HG03108 (cell line): ENCODE data around the gene IGF2BP2.

Experiments
- ATAC-seq: cut with Tn5 transposase; IDR thresholded peaks from one replicate; pipeline ENCODE4 v1.9.1; 2021; ENCODE audit warnings: moderate library complexity; ENCODE audit not compliant: unreplicated experiment

IGF2BP2 gene

GRCh38 chr3:185767002-185767688, 57.7 kb downstream of the IGF2BP2 start:
- no peak for ATAC-seq

- ATAC-seq = no peak
Observed at GRCh38 chr3:185766329-185767001, 58.4 kb downstream of the IGF2BP2 start.

- ATAC-seq = no peak
Observed at GRCh38 chr3:185764980-185765370, 59.9 kb downstream of the IGF2BP2 start.

- ATAC-seq = no peak
Observed at GRCh38 chr3:185764163-185764979, 60.5 kb downstream of the IGF2BP2 start.

GRCh38 chr3:185763347-185764005, 61.4 kb downstream of the IGF2BP2 start:
- no peak for ATAC-seq

GRCh38 chr3:185760550-185760949, 64.3 kb downstream of the IGF2BP2 start:
- no peak for ATAC-seq

GRCh38 chr3:185760088-185760487, 64.8 kb downstream of the IGF2BP2 start:
- no peak for ATAC-seq

GRCh38 chr3:185759512-185759911, 65.3 kb downstream of the IGF2BP2 start:
- ATAC-seq = no peak

GRCh38 chr3:185758912-185759311, 65.9 kb downstream of the IGF2BP2 start:
- ATAC-seq = no peak

GRCh38 chr3:185757176-185757575, 67.7 kb downstream of the IGF2BP2 start:
- no peak for ATAC-seq

GRCh38 chr3:185756477-185756876, 68.4 kb downstream of the IGF2BP2 start:
- ATAC-seq = no peak

- no peak for ATAC-seq
Observed at GRCh38 chr3:185754920-185755319, 69.9 kb downstream of the IGF2BP2 start.

GRCh38 chr3:185753354-185753753, 71.5 kb downstream of the IGF2BP2 start:
- no peak for ATAC-seq

- no peak for ATAC-seq
Observed at GRCh38 chr3:185750702-185751101, 74.1 kb downstream of the IGF2BP2 start.

GRCh38 chr3:185750015-185750414, 74.8 kb downstream of the IGF2BP2 start:
- no peak for ATAC-seq

- no peak for ATAC-seq
Observed at GRCh38 chr3:185746470-185746869, 78.4 kb downstream of the IGF2BP2 start.

GRCh38 chr3:185744997-185745843, 79.6 kb downstream of the IGF2BP2 start:
- peak; percentile 75 for ATAC-seq

- ATAC-seq = no peak
Observed at GRCh38 chr3:185741586-185741985, 83.3 kb downstream of the IGF2BP2 start.

GRCh38 chr3:185740133-185740532, 84.7 kb downstream of the IGF2BP2 start:
- no peak for ATAC-seq

- no peak for ATAC-seq
Observed at GRCh38 chr3:185739264-185739701, 85.6 kb downstream of the IGF2BP2 start.
